Measurements from ENCODE around the gene NBEAL2.

The NBEAL2 gene

DNA sequence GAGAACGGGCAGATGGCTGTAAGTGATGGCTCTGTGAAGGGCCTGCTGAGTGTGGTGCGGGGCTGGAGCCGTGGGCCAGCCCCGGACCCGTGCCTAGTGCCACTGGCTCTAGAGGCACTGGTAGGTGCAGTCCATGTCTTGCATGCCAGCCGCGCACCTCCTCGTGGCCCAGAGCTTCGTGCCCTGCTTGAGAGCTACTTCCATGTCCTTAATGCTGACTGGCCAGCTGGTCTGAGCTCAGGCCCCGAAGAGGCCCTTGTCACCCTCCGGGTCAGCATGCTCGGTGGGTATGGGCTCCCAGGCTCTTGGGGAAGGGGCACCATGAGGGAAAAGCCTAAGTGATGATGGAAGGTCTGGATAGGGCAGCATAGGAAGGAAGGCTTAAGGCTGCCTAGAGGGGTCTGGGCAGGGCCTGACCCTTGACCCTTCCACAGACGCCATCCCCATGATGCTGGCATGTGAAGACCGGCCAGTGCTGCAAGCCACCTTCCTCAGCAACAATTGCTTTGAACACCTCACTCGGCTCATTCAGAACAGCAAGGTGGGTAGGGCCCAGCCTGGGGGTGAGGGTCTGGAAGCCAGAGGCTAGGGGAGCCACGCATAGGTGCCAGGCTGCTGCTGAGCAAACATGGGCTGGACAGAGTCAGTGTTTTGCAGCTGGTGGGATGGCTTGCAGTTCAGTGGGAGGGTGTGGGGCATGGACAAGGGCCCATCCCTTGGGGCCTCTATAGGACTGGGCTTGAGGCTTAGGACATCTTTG lies 12.1 kb downstream of the NBEAL2 start:
- H3K9me3 ChIP-seq (ENCODE audit: severe bottlenecking) = no peaks in the 10 kb centered on the region
- no peak overlapping the region for H3K4me3 ChIP-seq (ENCODE audit: low read depth, low read length)
- DNase-seq = no peak
- H3K27me3 ChIP-seq (ENCODE audit: insufficient read depth, low read depth, severe bottlenecking) = no peaks in the 10 kb centered on the region
- TF ChIP-seq, protein P1, sequence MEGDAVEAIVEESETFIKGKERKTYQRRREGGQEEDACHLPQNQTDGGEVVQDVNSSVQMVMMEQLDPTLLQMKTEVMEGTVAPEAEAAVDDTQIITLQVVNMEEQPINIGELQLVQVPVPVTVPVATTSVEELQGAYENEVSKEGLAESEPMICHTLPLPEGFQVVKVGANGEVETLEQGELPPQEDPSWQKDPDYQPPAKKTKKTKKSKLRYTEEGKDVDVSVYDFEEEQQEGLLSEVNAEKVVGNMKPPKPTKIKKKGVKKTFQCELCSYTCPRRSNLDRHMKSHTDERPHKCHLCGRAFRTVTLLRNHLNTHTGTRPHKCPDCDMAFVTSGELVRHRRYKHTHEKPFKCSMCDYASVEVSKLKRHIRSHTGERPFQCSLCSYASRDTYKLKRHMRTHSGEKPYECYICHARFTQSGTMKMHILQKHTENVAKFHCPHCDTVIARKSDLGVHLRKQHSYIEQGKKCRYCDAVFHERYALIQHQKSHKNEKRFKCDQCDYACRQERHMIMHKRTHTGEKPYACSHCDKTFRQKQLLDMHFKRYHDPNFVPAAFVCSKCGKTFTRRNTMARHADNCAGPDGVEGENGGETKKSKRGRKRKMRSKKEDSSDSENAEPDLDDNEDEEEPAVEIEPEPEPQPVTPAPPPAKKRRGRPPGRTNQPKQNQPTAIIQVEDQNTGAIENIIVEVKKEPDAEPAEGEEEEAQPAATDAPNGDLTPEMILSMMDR (IDR thresholded peaks at IDR 0.05; ENCODE audit: low read depth, low read length) = no peak
- H3K27ac ChIP-seq = no peak overlapping the region
- H3K36me3 ChIP-seq = peaks cover 24% of the 10 kb centered on the region

DNA sequence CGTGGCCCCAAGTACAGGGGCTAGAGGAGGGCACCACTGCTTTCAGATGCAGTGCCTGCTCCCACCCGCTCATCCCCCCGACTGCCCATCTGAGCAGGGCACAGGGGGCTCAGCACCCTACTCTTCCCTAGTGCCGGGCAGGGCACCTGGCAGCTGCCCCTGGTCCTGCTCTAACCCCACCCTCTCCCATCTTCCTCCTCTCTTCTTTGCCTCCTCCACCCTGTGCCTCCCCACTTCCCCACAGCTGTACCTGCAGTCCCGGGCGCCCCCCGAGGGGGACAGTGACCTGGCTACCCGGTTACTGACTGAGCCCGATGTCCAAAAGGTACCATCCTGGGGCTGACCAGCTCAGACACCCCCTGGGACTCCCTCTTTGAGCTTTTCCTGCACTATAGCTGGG lies 12.8 kb downstream of the NBEAL2 start:
- H3K27ac ChIP-seq = no peak overlapping the region
- no peak for DNase-seq
- TF ChIP-seq, protein P1 (IDR thresholded peaks at IDR 0.05; ENCODE audit: low read depth, low read length) = no peak
- H3K9me3 ChIP-seq (ENCODE audit: severe bottlenecking) = no peaks in the 10 kb centered on the region
- peaks cover 24% of the 10 kb centered on the region for H3K36me3 ChIP-seq
- H3K27me3 ChIP-seq (ENCODE audit: insufficient read depth, low read depth, severe bottlenecking) = no peaks in the 10 kb centered on the region
- no peak overlapping the region for H3K4me3 ChIP-seq (ENCODE audit: low read depth, low read length)

GRCh38 chr3:46993292-46993691 lies 13.8 kb downstream of the NBEAL2 start:
- H3K9me3 ChIP-seq (ENCODE audit: severe bottlenecking) = no peaks in the 10 kb centered on the region
- no peak overlapping the region for H3K4me3 ChIP-seq (ENCODE audit: low read depth, low read length)
- DNase-seq = no peak
- H3K27me3 ChIP-seq (ENCODE audit: insufficient read depth, low read depth, severe bottlenecking) = no peaks in the 10 kb centered on the region
- TF ChIP-seq, protein P1 (IDR thresholded peaks at IDR 0.05; ENCODE audit: low read depth, low read length) = no peak
- H3K27ac ChIP-seq = no peak overlapping the region
- H3K36me3 ChIP-seq = peaks cover 30% of the 10 kb centered on the region

- no peak for DNase-seq
- no peaks in the 10 kb centered on the region for H3K9me3 ChIP-seq (ENCODE audit: severe bottlenecking)
- TF ChIP-seq, protein P1 (IDR thresholded peaks at IDR 0.05; ENCODE audit: low read depth, low read length) = no peak
- H3K27me3 ChIP-seq (ENCODE audit: insufficient read depth, low read depth, severe bottlenecking) = no peaks in the 10 kb centered on the region
- H3K36me3 ChIP-seq = peaks cover 30% of the 10 kb centered on the region
- H3K4me3 ChIP-seq (ENCODE audit: low read depth, low read length) = no peak overlapping the region
- no peak overlapping the region for H3K27ac ChIP-seq
Measured at GRCh38 chr3:46993986-46994385, 14.5 kb downstream of the NBEAL2 start.

DNA sequence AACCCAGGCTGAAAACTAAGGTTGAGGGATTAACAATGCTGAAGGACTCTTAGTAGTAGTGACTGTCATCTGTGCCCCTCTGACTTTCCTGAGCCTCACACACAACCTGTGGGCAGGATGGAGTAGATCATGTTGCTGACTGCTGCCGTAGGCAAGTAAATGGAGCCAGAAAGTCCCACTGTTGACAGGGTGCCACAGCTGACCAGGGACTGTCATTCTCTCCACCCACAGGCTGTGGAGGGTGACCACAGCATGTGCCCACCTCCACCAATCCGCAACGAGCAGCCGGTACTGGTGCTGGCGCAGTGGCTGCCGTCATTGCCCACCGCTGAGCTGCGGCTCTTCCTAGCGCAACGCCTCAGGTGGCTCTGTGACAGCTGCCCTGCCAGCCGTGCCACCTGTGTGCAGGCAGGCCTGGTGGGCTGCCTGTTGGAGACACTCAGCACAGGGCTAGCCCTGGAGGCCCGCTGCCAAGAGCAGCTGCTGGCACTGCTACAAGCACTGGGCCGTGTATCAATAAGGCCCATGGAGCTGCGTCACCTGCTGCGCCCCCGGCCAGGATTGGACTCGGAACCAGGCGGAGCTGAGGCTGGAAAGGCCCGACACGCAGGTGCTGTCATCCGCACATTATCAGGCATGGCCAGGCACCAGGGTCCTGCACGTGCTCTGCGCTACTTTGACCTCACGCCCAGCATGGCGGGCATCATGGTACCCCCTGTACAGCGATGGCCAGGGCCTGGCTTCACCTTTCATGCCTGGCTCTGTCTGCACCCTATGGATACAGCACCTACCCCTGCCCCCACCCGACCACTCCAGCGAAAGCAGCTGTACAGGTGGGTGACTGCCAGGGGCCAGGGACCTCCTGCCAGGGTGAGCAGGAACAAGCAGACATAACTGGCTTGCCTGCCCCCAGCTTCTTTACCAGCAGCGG lies 15.6 kb downstream of the NBEAL2 start:
- Histone ChIP-seq H3K27me3 (ENCODE audit: insufficient read depth, low read depth, severe bottlenecking) (no peaks in the 10 kb centered on the region), H3K36me3 (peaks cover 36% of the 10 kb centered on the region), H3K9me3 (ENCODE audit: severe bottlenecking) (no peaks in the 10 kb centered on the region), H3K27ac (no peak overlapping the region), H3K4me3 (ENCODE audit: low read depth, low read length) (no peak overlapping the region)
- TF ChIP-seq, protein P1 (IDR thresholded peaks at IDR 0.05; ENCODE audit: low read depth, low read length) = no peak
- DNase-seq = no peak
